Measurements from ENCODE around the gene PEX11B.
A peak's percentile ranks its signal among the peaks of the same experiment; 100 is the strongest.

The PEX11B gene

GRCh38 chr1:145918144-145918991, at the start of gene PEX11B:
PEX11B (minus strand) TSS chr1:145918717; CDS start chr1:145918688, 29 bp downstream.
- DNase-seq (ENCODE audit: low read depth, low spot score) = peak; percentile 65
- peak within 1 kb of the TSS; percentile 82 for H3K27ac ChIP-seq

- H3K27ac ChIP-seq = no peak overlapping the region
These were observed 48.8 kb upstream of the PEX11B start for GRCh38 chr1:145967288-145967687.

GRCh38 chr1:145965119-145965744, 46.7 kb upstream of the PEX11B start:
- no peak for DNase-seq (ENCODE audit: low read depth, low spot score)
- H3K27ac ChIP-seq = peak overlapping the region; percentile 50

More at GRCh38 chr1:145967288-145967687, 48.8 kb upstream of the PEX11B start:
- DNase-seq (ENCODE audit: low read depth, low spot score) = no peak

GRCh38 chr1:145964328-145965118, 46.0 kb upstream of the PEX11B start, which contains the start of the genes ANKRD34A and POLR3GL:
ANKRD34A (minus strand) TSS chr1:145964575; CDS start chr1:145961759, 2,816 bp downstream.
POLR3GL (plus strand) TSS chr1:145964690; CDS start chr1:145974866, 10,176 bp downstream.
- H3K27ac ChIP-seq = peak within 1 kb of the TSS; percentile 50
- peak; percentile 64 for DNase-seq (ENCODE audit: low read depth, low spot score)

- DNase-seq (ENCODE audit: low read depth, low spot score) = no peak
- H3K27ac ChIP-seq = peak overlapping the region; percentile 50
These were observed 44.9 kb upstream of the PEX11B start for GRCh38 chr1:145963265-145964019.

- DNase-seq (ENCODE audit: low read depth, low spot score) = no peak
- H3K27ac ChIP-seq = no peak overlapping the region
These were observed 43.9 kb upstream of the PEX11B start for GRCh38 chr1:145962157-145963102.

- no peak for DNase-seq (ENCODE audit: low read depth, low spot score)
- H3K27ac ChIP-seq = no peak overlapping the region
These were observed 43.1 kb upstream of the PEX11B start for GRCh38 chr1:145961425-145962156.

- H3K27ac ChIP-seq = no peak overlapping the region
- no peak for DNase-seq (ENCODE audit: low read depth, low spot score)
These were observed 42.5 kb upstream of the PEX11B start for GRCh38 chr1:145961109-145961424.

GRCh38 chr1:145960468-145961108, 42.1 kb upstream of the PEX11B start:
- no peak overlapping the region for H3K27ac ChIP-seq
- DNase-seq (ENCODE audit: low read depth, low spot score) = no peak

- H3K27ac ChIP-seq = no peak overlapping the region
These were observed 41.5 kb upstream of the PEX11B start for GRCh38 chr1:145959957-145960467.

GRCh38 chr1:145959333-145959732, 40.8 kb upstream of the PEX11B start:
- no peak overlapping the region for H3K27ac ChIP-seq
- DNase-seq (ENCODE audit: low read depth, low spot score) = no peak

More at GRCh38 chr1:145959957-145960467, 41.5 kb upstream of the PEX11B start:
- no peak for DNase-seq (ENCODE audit: low read depth, low spot score)

- DNase-seq (ENCODE audit: low read depth, low spot score) = no peak
- no peak overlapping the region for H3K27ac ChIP-seq
These were observed 40.2 kb upstream of the PEX11B start for GRCh38 chr1:145958734-145959133.

- H3K27ac ChIP-seq = peak within 1 kb of the TSS; percentile 48
- peak; percentile 82 for DNase-seq (ENCODE audit: low read depth, low spot score)
These were observed 39.2 kb upstream of the PEX11B start, which contains the start of gene LIX1L for GRCh38 chr1:145957443-145958319. LIX1L (minus strand) TSS chr1:145958017; CDS start chr1:145957927, 90 bp downstream.

- peak overlapping the region; percentile 48 for H3K27ac ChIP-seq
- DNase-seq (ENCODE audit: low read depth, low spot score) = no peak
These were observed 38.4 kb upstream of the PEX11B start for GRCh38 chr1:145956781-145957442.

GRCh38 chr1:145956361-145956760, 37.8 kb upstream of the PEX11B start:
- no peak for DNase-seq (ENCODE audit: low read depth, low spot score)
- H3K27ac ChIP-seq = peak overlapping the region; percentile 48

GRCh38 chr1:145955436-145955835, 36.9 kb upstream of the PEX11B start:
- no peak for DNase-seq (ENCODE audit: low read depth, low spot score)
- no peak overlapping the region for H3K27ac ChIP-seq
